K562 (cell line): ENCODE measurements around the gene PRKCE. TPM values are rescaled to one million over a fixed set of nuclear protein-coding genes. Genes with fewer than 3 reads are reported as not detected.

Experiments
- ATAC-seq: fragments of 200-7000 bp; cut with Tn5 transposase; 3 replicates; pipeline ENCODE4 v1.9.1; 2020; ENCODE audit warnings: moderate library complexity
- BruUV-seq: library from RNA; stranded (reverse); fragments of 400-500 nt; replicated peaks from 2 replicates; lab custom pipeline; 2021; lab: Mats Ljungman, UMichigan
- CTCF ChIA-PET: fragments of 300-600 bp; formaldehyde crosslinking; extraction: SDS; loops from one replicate; lab custom pipeline; 2021; ENCODE audit warnings: low intra/inter-chr PET ratio; lab: Yijun Ruan, JAX
- POLR2A ChIA-PET: fragments of 300-600, 350-650 bp; sonication (Branson Sonifier 250); formaldehyde crosslinking; extraction: SDS; loops from one replicate; lab custom pipeline; 2021; ENCODE audit warnings: antibody characterized with exemption, inconsistent platforms; lab: Yijun Ruan, JAX
- DNase-seq, 4 experiments: peaks; one replicate each; pipeline versions ENCODE4 v3.0.0 to v3.0.0-alpha.2; 2011 to 2018; ENCODE audit warnings: low spot score in 3 of 4, mixed read lengths in 3 of 4; ENCODE audit errors: extremely low read depth in 1 of 4
- FAIRE-seq: peaks from 2 replicates; lab custom pipeline; 2011; peaks lifted over from hg19 to GRCh38; lab: Jason Lieb, UNC
- H2AFZ ChIP-seq: 2 replicates; pipeline ENCODE4 v1.6.0; 2011; ENCODE audit warnings: low read depth, low read length, control low read depth, inconsistent platforms
- H3K27ac ChIP-seq: fragments of 200-600 bp; 3 replicates; pipeline ENCODE4 v1.8.0; 2011; ENCODE audit warnings: low read depth, mild to moderate bottlenecking, control low read depth, inconsistent platforms, low read length, moderate library complexity, mixed read lengths; ENCODE audit errors: extremely low read depth
- H3K27me3 ChIP-seq, 2 experiments: fragments of 300-600 bp in 1 of 2; 2 replicates in 1 of 2; 3 replicates in 1 of 2; pipeline versions ENCODE4 v1.6.0 to v1.8.0; 2011; ENCODE audit warnings: inconsistent platforms in 2 of 2, low read length in 2 of 2, mild to moderate bottlenecking in 1 of 2, mixed read lengths in 1 of 2, moderate library complexity in 1 of 2; ENCODE audit not compliant: control insufficient read depth in 2 of 2, insufficient read depth in 2 of 2
- H3K36me3 ChIP-seq: fragments of 300-600 bp; 3 replicates; pipeline ENCODE4 v1.8.0; 2011; ENCODE audit warnings: mild to moderate bottlenecking, low read length, inconsistent platforms; ENCODE audit not compliant: control insufficient read depth, insufficient read depth
- H3K4me1 ChIP-seq, 2 experiments: fragments of 200-600 bp in 1 of 2; replicated peaks in 1 of 2; 2 replicates in 1 of 2; 3 replicates in 1 of 2; pipeline versions ENCODE4 v1.5.1 to v1.8.0; 2011; ENCODE audit warnings: inconsistent platforms in 2 of 2, low read length in 2 of 2, mild to moderate bottlenecking in 1 of 2, mixed read lengths in 1 of 2, moderate library complexity in 1 of 2; ENCODE audit not compliant: control insufficient read depth in 2 of 2, insufficient read depth in 2 of 2
- H3K4me2 ChIP-seq: 2 replicates; pipeline ENCODE4 v1.6.1; 2011; ENCODE audit warnings: low read length, control low read depth, inconsistent platforms, mixed read lengths; ENCODE audit not compliant: insufficient read depth
- H3K4me3 ChIP-seq: fragments of 200-600 bp; sonication (generic), shearing (Covaris generic); 2 replicates; pipeline ENCODE4 v1.5.1; 2016; ENCODE audit warnings: control low read depth, inconsistent platforms
- H3K79me2 ChIP-seq: fragments of 200-600 bp; 3 replicates; pipeline ENCODE4 v1.8.0; 2011; ENCODE audit warnings: low read length, inconsistent platforms; ENCODE audit not compliant: control insufficient read depth, insufficient read depth
- H3K9ac ChIP-seq, 2 experiments: 2 replicates each; pipeline versions ENCODE4 v1.6.0 to v1.6.1; 2011; ENCODE audit warnings: low read depth in 2 of 2, low read length in 2 of 2, control low read depth in 1 of 2, inconsistent platforms in 1 of 2, mild to moderate bottlenecking in 1 of 2, mixed read lengths in 1 of 2; ENCODE audit not compliant: insufficient read depth in 1 of 2
- H3K9me1 ChIP-seq: one replicate; pipeline ENCODE4 v1.6.0; 2011; ENCODE audit warnings: inconsistent platforms, mild to moderate bottlenecking, low read length, moderate library complexity; ENCODE audit not compliant: control insufficient read depth, insufficient read depth
- H3K9me3 ChIP-seq: replicated peaks from 2 replicates; pipeline ENCODE4 v1.5.1; 2011; ENCODE audit warnings: low read depth, low read length, inconsistent platforms; ENCODE audit not compliant: control insufficient read depth, insufficient read depth
- H4K20me1 ChIP-seq: replicated peaks from 2 replicates; pipeline ENCODE4 v1.6.1; 2011; ENCODE audit warnings: low read length, inconsistent platforms, mixed read lengths; ENCODE audit not compliant: control insufficient read depth, insufficient read depth
- CHD2 ChIP-seq: IDR thresholded peaks from 2 replicates; pipeline ENCODE4 v1.6.1; 2011; ENCODE audit warnings: low read depth, low read length
- GABPA ChIP-seq: fragments of 200-800 bp; sonication (Bioruptor generic); conservative IDR thresholded peaks from 2 replicates; pipeline ENCODE4 v1.6.1; 2016; ENCODE audit warnings: low read depth, missing genetic modification characterization, missing compliant biosample characterization
- MAFK ChIP-seq: IDR thresholded peaks from 2 replicates; pipeline ENCODE4 v1.6.1; 2011; ENCODE audit warnings: low read length, improper control_type of control experiment
- MAX ChIP-seq: sonication (generic); formaldehyde crosslinking; IDR thresholded peaks from 2 replicates; pipeline ENCODE4 v1.9.0; 2022; ENCODE audit warnings: mild to moderate bottlenecking, missing genetic modification reagents
- POLR2AphosphoS5 ChIP-seq: IDR thresholded peaks from 2 replicates; pipeline ENCODE4 v1.6.1; 2011; ENCODE audit warnings: mild to moderate bottlenecking, low read depth, low read length, moderate library complexity; ENCODE audit not compliant: control insufficient read depth, insufficient read depth
- ZBTB8A ChIP-seq: fragments of 450-650 bp; IDR thresholded peaks from 2 replicates; pipeline ENCODE4 v1.6.1; 2018; ENCODE audit warnings: mild to moderate bottlenecking, moderate library complexity; ENCODE audit not compliant: partially characterized antibody
- ZNF324 ChIP-seq: fragments of 250-450 bp; sonication (Bioruptor Pico); IDR thresholded peaks from 2 replicates; pipeline ENCODE4 v1.4.0; 2020; ENCODE audit warnings: mild to moderate bottlenecking
- WGBS: fragments of 100-300 bp; shearing (Covaris generic); methylation state at CpG from one replicate; pipeline ENCODE4 v1.1.6; 2016; ENCODE audit warnings: low coverage, mixed read lengths; ENCODE audit not compliant: insufficient coverage; ENCODE audit errors: missing lambda C conversion rate; 5-methylcytosine and 5-hydroxymethylcytosine counted together
- in situ Hi-C: fragments of 300-500 bp; cut with MboI; formaldehyde crosslinking; loops from 4 replicates; pipeline ENCODE4 v1.15.0; 2018; ENCODE audit warnings: inconsistent platforms, mixed read lengths
- intact Hi-C: fragments of 100-400 bp; cut with micrococcal nuclease; formaldehyde crosslinking; loops from 2 replicates; pipeline ENCODE4 v1.14.2; 2022
- polyA plus RNA-seq, 8 experiments: library from polyadenylated mRNA; depleted of rRNA in 4 of 8; stranded (reverse) in 5 of 8; unstranded in 3 of 8; fragments of >200 nt; fragmentation: Nextera tagmentation in 2 of 8; fragmentation: Illumina TruSeq in 1 of 8; extraction: Ambion mirVana in 2 of 8; extraction: Trizol in 1 of 8; gene quantifications; 2 replicates each; pipeline versions ENCODE4 v1.2.1 to v1.2.3, GENCODE V29; 2011 to 2014; ENCODE audit warnings: inconsistent platforms in 1 of 8, missing spikeins in 1 of 8
- total RNA-seq, 7 experiments: library from RNA; depleted of rRNA in 6 of 7; stranded (reverse); fragments of >200 nt in 6 of 7; fragmentation: Illumina TruSeq in 2 of 7; extraction: Trizol in 2 of 7; gene quantifications; 2 replicates each; pipeline versions ENCODE4 v1.2.1 to v1.2.3, GENCODE V29; 2011 to 2021; ENCODE audit warnings: low replicate concordance in 1 of 7

PRKCE gene
- total and polyA plus RNA-seq, 9 of the 15 experiments (the other 6 are each of a cell fraction or from before 2014, with no cell fraction given): 0.06 to 1.0 (median 0.22) TPM; not detected in 1

GRCh38 chr2:46200100-46200690 is 548.7 kb downstream of the PRKCE start:
- H2AFZ ChIP-seq: no peak overlapping the region

GRCh38 chr2:46200861-46201605 is 549.6 kb downstream of the PRKCE start:
- BruUV-seq: no TSS peak
- ChIA-PET CTCF (no interaction called here), POLR2A (interaction anchor here (1.0 kb wide), 1 partner anchor 10 kb away, joined by 3 read pairs; no protein-coding TSS in a partner anchor)
- TF ChIP-seq CHD2 (no peak), ZNF324 (CRISPR knock-in tag) (peak; percentile 87), POLR2AphosphoS5 (no peak), MAFK (no peak)
- no peaks in the 10 kb centered on the region for H3K79me2 ChIP-seq
- no peaks in the 10 kb centered on the region for H3K36me3 ChIP-seq
- no peak overlapping the region for H2AFZ ChIP-seq
- no peak overlapping the region for H3K9ac ChIP-seq
- no peaks in the 10 kb centered on the region for H3K9me3 ChIP-seq
- H3K9me1 ChIP-seq: no peaks in the 10 kb centered on the region
- 62% methylated on average over 7 of the region's 7 CpGs for whole genome bisulfite sequencing
- H3K4me1 ChIP-seq: peaks cover 8 to 25% of the 10 kb centered on the region in 2 experiments; a peak in 4 of 5 replicates
- no peak overlapping the region for H3K27ac ChIP-seq
- no peak overlapping the region for H3K4me3 ChIP-seq
- in situ Hi-C loops: no loop called here
- no peaks in the 10 kb centered on the region for H4K20me1 ChIP-seq
- no peak overlapping the region for H3K4me2 ChIP-seq
- H3K27me3 ChIP-seq: no peaks in the 10 kb centered on the region
- FAIRE-seq (no peak), ATAC-seq (no peak), DNase-seq (no peak)
- intact Hi-C loops: no loop called here

More at GRCh38 chr2:46200100-46200690, 548.7 kb downstream of the PRKCE start:
- ChIA-PET POLR2A (no interaction called here), CTCF (no interaction called here)
- ATAC-seq: no peak
- DNase-seq: no peak
- no peaks in the 10 kb centered on the region for H3K79me2 ChIP-seq
- no peaks in the 10 kb centered on the region for H4K20me1 ChIP-seq
- H3K36me3 ChIP-seq: no peaks in the 10 kb centered on the region
- BruUV-seq: no TSS peak
- no peak overlapping the region for H3K4me2 ChIP-seq
- 60% methylated on average over 1 of the region's 1 CpG for WGBS
- in situ Hi-C loops: no loop called here
- intact Hi-C loops: no loop called here
- H3K4me1 ChIP-seq: peaks cover 11 to 25% of the 10 kb centered on the region in 2 experiments; a peak in 4 of 5 replicates
- TF ChIP-seq ZBTB8A (no peak), MAX (CRISPR knock-in tag) (no peak), GABPA (peak; percentile 28; the same call in 1 of the 2 replicates)
- TF ChIP-seq, all 486 proteins: peak for 1
- Histone ChIP-seq H3K9me1 (no peaks in the 10 kb centered on the region), H3K9ac (no peak overlapping the region), H3K4me3 (no peak overlapping the region), H3K27ac (no peak overlapping the region), H3K9me3 (no peaks in the 10 kb centered on the region), H3K27me3 (no peaks in the 10 kb centered on the region)
- FAIRE-seq: no peak
